H1 (cell line): ENCODE data around the gene CADM1. TPM values are rescaled to one million over a fixed set of nuclear protein-coding genes. Genes with fewer than 3 reads are reported as not detected.

Source experiments
- RFX5 ChIP-seq: IDR thresholded peaks from 2 replicates; pipeline ENCODE4 v1.6.1; 2011; ENCODE audit warnings: low read depth, low read length, improper control_type of control experiment, borderline replicate concordance
- YY1 ChIP-seq: IDR thresholded peaks from 2 replicates; pipeline ENCODE4 v1.6.1; 2011; ENCODE audit warnings: low read depth, mild to moderate bottlenecking, low read length
- polyA plus RNA-seq, 7 experiments: library from polyadenylated mRNA; depleted of rRNA in 3 of 7; stranded (reverse) in 5 of 7; unstranded in 2 of 7; fragments of >200 nt in 5 of 7; fragments of 200-250 nt in 2 of 7; gene quantifications; 1 replicate in 5 of 7; 2 replicates in 1 of 7; 4 replicates in 1 of 7; pipeline versions ENCODE4 v1.2.1 to v1.2.3, GENCODE V29; 2011 to 2013; ENCODE audit warnings: missing spikeins in 2 of 7, mixed read lengths in 2 of 7
- total RNA-seq: library from RNA; stranded (reverse); fragmentation: NEBNext Ultra II Directional; extraction: Animal tissue kit (Norgen Biotek cat#: 25700); gene quantifications from 2 replicates; pipeline ENCODE4 v1.2.1, GENCODE V29; 2021

CADM1 gene
- total and polyA plus RNA-seq, 2 of the 8 experiments (the other 6 are each of a cell fraction or from before 2014, with no cell fraction given): 8.3 to 25.3 TPM

DNA sequence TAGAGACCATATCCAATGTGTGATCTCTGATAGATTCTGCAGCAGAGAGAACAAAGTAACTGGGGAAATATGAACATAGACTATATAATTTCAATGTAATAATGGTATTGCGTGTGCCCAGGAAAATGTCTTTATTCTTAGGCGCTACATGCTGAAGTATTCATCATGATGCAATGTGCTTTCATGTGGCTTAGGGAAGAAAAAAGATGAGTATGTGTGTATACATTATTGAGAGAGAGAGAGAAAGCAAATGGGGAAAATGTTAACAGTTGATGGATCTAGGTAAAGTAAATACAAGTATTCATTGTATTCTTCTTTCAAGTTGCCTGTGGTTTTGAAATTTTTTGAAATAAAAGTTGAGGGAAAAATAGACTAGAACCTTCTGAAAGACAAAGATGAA is 10.3 kb downstream of the CADM1 start (continued):
- TF ChIP-seq YY1 (no peak), RFX5 (no peak)
